Body of pancreas (tissue), 4 donors: ENCODE measurements around the gene CCDC57. TPM values are rescaled to one million over a fixed set of nuclear protein-coding genes. Genes with fewer than 3 reads are reported as not detected.

Source experiments
- ATAC-seq: fragments of 150-250 bp; one replicate; pipeline ENCODE4 v1.9.1; 2016
- DNase-seq, 4 donors: peaks; one replicate each; pipeline ENCODE4 v3.0.0-alpha.2; 2019
- H3K27ac ChIP-seq, 4 donors: fragments of 200-600 bp; sonication (generic); 1 replicate in 3 of 4; 2 replicates in 1 of 4; pipeline versions ENCODE4 v1.5.1 to v1.6.1; 2016 to 2019; ENCODE audit warnings: mild to moderate bottlenecking in 1 of 4, mixed read lengths in 1 of 4, moderate library complexity in 1 of 4
- H3K27me3 ChIP-seq, 2 donors: fragments of 200-600 bp; sonication (generic); one replicate each; pipeline ENCODE4 v1.6.0; 2016; ENCODE audit warnings: mild to moderate bottlenecking in 1 of 2
- H3K36me3 ChIP-seq, 2 donors: fragments of 200-600 bp; sonication (generic); replicated peaks in 1 of 2; 2 replicates each; pipeline ENCODE4 v1.5.1; 2016; ENCODE audit warnings: low read depth in 2 of 2; ENCODE audit not compliant: insufficient read depth in 1 of 2
- H3K4me1 ChIP-seq: fragments of 200-600 bp; sonication (generic); one replicate; pipeline ENCODE4 v1.6.0; 2016
- H3K4me3 ChIP-seq, 2 donors: fragments of 200-600 bp; sonication (generic); 1 replicate in 1 of 2; 2 replicates in 1 of 2; pipeline ENCODE4 v1.5.1; 2016 to 2019
- H3K9me3 ChIP-seq, 3 donors: fragments of 200-600 bp; sonication (generic); 1 replicate in 2 of 3; 2 replicates in 1 of 3; pipeline ENCODE4 v1.5.1; 2016
- POLR2A ChIP-seq, 3 donors: fragments of 450-650 bp; IDR thresholded peaks; one replicate each; pipeline ENCODE4 v1.6.1; 2016; ENCODE audit warnings: antibody characterized with exemption in 3 of 3, mild to moderate bottlenecking in 2 of 3
- WGBS, 2 donors: methylation state at CpG; one replicate each; pipeline ENCODE4 v1.1.5; 2017; 5-methylcytosine and 5-hydroxymethylcytosine counted together
- intact Hi-C: fragments of 100-400 bp; cut with DNase I; formaldehyde crosslinking; loops from one replicate; pipeline ENCODE4 v1.15.1; 2023
- total RNA-seq, 2 donors: library from RNA; depleted of rRNA; stranded (reverse); fragments of >200 nt; gene quantifications; one replicate each; pipeline ENCODE4 v1.1.0, GENCODE V29; 2016
- TF ChIP-seq, protein P1 (sequence below), 7 experiments: fragments of 450-650 bp in 4 of 7; fragments of 200-600 bp in 3 of 7; sonication (generic) in 3 of 7; IDR thresholded peaks; one replicate each; pipeline ENCODE4 v1.5.1; 2016 to 2019; ENCODE audit warnings: antibody characterized with exemption in 7 of 7

The CCDC57 gene
- total RNA-seq, 2 donors from 2014 or later = 24.1 to 60.3 TPM

DNA sequence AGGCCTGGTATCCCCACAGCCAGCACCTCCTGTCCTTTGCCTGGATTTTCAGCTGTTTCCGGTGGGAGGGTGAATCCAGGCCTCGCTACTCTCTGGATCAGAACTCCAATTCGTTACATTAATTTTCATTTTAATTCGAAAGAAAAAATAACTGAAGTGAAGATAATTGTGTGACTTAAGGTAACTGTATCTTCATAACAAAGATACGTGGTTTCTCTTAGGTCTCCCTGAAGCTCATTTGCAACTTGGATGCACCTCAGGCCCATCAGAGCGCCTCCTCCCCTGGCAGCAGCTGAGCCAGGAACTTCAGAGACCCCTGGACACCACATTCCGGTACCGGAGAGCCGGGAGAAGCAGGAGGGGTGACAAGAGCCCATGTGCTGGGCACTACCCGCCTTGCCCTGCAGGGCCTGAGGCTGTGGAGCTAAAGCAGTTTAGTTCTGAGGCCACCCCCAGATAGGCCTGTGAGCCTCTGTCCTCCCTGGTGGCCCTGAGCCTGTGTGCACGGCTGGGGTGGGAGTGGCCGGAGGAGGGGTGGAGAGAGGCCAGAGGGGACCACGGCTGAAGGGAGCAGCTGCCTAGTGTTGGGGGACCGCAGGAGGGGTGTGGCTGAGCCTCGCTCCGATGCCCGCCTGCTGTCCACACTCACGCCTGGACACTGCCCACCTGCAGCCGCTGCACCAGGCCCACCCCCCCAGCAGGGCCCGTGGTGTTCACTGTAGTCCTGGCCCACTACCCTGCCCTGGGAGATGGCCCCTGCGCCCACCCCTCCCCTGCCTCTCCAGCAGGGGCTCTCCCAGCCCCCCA is 135.7 kb downstream of the CCDC57 start:
- Histone ChIP-seq H3K27ac (no peak overlapping the region), H3K4me3 (no peak overlapping the region), H3K4me1 (no peaks in the 10 kb centered on the region), H3K36me3 (peaks cover 0 to 8% of the 10 kb centered on the region in 2 donors), H3K9me3 (no peaks in the 10 kb centered on the region), H3K27me3 (no peaks in the 10 kb centered on the region)
- 79% methylated on average over 15 to 21 of the region's 21 CpGs for WGBS, 2 donors
- intact Hi-C loops = no loop called here
- no peak for ATAC-seq
- no peak for TF ChIP-seq POLR2A (IDR thresholded peaks at IDR 0.05)
- TF ChIP-seq, protein P1, sequence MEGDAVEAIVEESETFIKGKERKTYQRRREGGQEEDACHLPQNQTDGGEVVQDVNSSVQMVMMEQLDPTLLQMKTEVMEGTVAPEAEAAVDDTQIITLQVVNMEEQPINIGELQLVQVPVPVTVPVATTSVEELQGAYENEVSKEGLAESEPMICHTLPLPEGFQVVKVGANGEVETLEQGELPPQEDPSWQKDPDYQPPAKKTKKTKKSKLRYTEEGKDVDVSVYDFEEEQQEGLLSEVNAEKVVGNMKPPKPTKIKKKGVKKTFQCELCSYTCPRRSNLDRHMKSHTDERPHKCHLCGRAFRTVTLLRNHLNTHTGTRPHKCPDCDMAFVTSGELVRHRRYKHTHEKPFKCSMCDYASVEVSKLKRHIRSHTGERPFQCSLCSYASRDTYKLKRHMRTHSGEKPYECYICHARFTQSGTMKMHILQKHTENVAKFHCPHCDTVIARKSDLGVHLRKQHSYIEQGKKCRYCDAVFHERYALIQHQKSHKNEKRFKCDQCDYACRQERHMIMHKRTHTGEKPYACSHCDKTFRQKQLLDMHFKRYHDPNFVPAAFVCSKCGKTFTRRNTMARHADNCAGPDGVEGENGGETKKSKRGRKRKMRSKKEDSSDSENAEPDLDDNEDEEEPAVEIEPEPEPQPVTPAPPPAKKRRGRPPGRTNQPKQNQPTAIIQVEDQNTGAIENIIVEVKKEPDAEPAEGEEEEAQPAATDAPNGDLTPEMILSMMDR (IDR thresholded peaks at IDR 0.05) = no peak
- DNase-seq = no peak

DNA sequence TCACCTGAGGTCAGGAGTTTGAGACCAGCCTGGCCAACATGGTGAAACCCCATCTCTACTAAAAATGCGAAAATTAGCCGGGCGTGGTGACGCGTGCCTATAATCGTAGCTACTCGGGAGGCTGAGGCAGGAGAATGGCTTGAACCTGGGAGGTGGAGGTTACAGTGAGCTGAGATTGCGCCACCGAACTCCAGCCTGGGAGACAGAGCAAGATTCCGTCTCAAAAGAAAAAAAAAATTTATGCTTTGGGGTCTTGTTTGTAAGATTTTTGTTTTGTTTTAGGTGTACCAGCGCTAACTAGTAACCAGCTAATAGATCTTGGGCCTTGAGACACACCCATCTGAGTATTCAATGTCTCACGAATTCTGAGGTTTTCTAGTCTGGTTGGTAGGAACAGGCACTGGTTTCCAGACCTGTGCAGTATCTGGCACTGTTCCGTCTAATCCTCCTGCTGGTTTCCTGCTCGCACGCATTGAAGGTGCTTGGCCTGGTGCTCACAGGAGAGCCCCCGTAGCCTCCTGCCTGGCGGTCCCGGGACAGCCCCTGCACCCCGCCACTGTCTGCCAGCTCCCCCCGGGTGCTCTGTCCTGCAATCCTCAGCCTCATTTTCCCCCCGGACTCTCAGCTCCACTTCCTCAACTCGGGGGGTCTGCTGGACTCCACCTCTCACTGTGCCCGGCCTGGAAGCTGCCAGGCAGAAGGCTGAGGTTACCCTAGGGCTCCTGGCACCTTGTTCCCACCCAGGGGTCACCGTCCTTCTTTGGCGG is 136.4 kb downstream of the CCDC57 start:
- ATAC-seq (no peak), DNase-seq (no peak)
- intact Hi-C loops = no loop called here
- WGBS, 2 donors = 77 to 87% methylated on average over 17 to 25 of the region's 25 CpGs
- Histone ChIP-seq H3K27me3 (no peaks in the 10 kb centered on the region), H3K4me1 (no peaks in the 10 kb centered on the region), H3K4me3 (no peak overlapping the region), H3K36me3 (peaks cover 0 to 8% of the 10 kb centered on the region in 2 donors), H3K9me3 (no peaks in the 10 kb centered on the region), H3K27ac (no peak overlapping the region)
- TF ChIP-seq POLR2A (IDR thresholded peaks at IDR 0.05) = no peak
- TF ChIP-seq, protein P1 (IDR thresholded peaks at IDR 0.05) = no peak

DNA sequence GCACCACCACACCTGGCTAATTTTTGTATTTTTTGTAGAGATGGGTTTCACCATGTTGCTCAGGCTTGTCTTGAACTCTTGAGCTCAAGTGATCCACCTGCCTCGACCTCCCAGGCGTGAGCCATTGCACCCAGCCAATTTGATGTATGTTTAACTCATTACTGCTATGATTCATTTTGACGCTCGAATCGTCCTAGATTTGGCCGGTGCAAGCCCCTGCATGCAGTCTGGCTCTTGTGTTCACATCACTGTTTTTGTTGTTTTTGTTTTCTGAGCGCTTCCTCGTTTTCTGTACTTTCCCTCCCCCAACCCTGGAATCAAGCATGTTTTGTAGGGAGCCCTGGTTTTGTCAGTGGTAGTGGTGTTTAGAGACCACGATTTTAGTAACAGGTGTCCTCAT is 139.2 kb downstream of the CCDC57 start:
- DNase-seq (no peak), ATAC-seq (no peak)
- Histone ChIP-seq H3K27ac (no peak overlapping the region), H3K36me3 (no peaks in the 10 kb centered on the region), H3K4me1 (no peaks in the 10 kb centered on the region), H3K4me3 (no peak overlapping the region), H3K27me3 (no peaks in the 10 kb centered on the region), H3K9me3 (no peaks in the 10 kb centered on the region)
- intact Hi-C loops = no loop called here
- WGBS, 2 donors = 71 to 78% methylated on average over 9 of the region's 9 CpGs
- TF ChIP-seq, protein P1 (IDR thresholded peaks at IDR 0.05) = no peak
- no peak for TF ChIP-seq POLR2A (IDR thresholded peaks at IDR 0.05)

DNA sequence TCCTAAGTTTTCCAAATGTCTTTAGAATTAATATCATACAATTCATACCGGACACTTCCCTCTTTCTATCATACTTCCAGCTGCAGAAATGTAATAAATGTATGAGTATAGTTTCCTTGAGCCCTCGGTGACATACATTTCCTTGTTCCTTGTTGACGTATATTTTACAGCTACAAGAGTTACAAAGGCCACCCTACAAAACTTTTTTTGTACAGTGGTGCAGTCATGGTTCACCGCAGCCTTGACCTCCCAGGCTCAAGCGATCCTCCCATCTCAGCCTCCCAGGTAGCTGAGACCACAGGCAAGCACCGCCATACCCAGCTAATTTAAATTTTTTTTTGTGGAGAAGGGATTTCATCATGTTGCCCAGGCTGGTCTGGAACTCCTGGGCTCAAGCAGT is 139.8 kb downstream of the CCDC57 start:
- no peaks in the 10 kb centered on the region for H3K9me3 ChIP-seq
- H3K36me3 ChIP-seq = no peaks in the 10 kb centered on the region
- TF ChIP-seq POLR2A (IDR thresholded peaks at IDR 0.05) = no peak
- TF ChIP-seq, protein P1 (IDR thresholded peaks at IDR 0.05) = no peak
- intact Hi-C loops = no loop called here
- H3K4me3 ChIP-seq = no peak overlapping the region
- 79 to 82% methylated on average over 6 of the region's 6 CpGs for WGBS, 2 donors
- ATAC-seq (no peak), DNase-seq (no peak)
- H3K4me1 ChIP-seq = no peaks in the 10 kb centered on the region
- no peaks in the 10 kb centered on the region for H3K27me3 ChIP-seq
- H3K27ac ChIP-seq = no peak overlapping the region
